ENCODE data around the gene OGFOD3. TPM values are rescaled to one million over a fixed set of nuclear protein-coding genes. Genes with fewer than 3 reads are reported as not detected.
"Not testable (repeated sequence)": the region's sequence is repeated elsewhere in the genome, so short reads cannot be mapped to it uniquely, and the experiment has no call there.

OGFOD3 gene
- total RNA-seq, 1 donor from 2014 or later, result 27.9 TPM

DNA sequence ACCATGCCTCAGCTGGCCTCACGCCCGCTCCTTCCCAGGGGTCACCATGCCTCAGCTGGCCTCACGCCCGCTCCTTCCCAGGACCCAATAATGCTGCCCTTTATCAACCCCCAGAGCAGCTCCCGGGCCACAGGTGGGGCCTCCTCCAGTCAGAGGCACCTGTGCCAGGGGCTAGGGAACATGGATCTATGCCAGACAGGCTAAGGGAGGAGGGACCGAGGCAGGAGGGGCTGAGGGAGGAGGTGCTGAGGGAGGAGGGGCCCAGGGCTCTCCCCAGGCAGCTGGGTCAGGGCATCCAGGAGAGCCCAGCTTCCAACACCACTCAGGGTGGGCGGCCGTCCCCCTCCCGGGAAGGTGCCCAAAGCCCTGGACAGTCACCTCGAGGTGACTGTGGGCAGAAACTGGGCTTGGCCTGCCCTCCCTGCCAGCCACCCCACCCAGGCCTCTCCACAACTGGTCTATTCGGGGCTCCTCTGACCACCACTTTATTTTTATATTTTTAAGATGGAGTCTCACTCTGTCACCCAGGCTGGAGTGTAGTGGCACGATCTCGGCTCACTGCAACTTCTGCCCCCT is 27.4 kb downstream of the OGFOD3 start:
- DNase-seq (ENCODE audit: extremely low read depth, low read depth, low spot score), result no peak

- DNase-seq (ENCODE audit: extremely low read depth, low read depth, low spot score), result no peak
Measured at GRCh38 chr17:82390015-82390859, 28.1 kb downstream of the OGFOD3 start.

- no peak for DNase-seq (ENCODE audit: extremely low read depth, low read depth, low spot score)
Measured at GRCh38 chr17:82389379-82389778, 29.0 kb downstream of the OGFOD3 start.

DNA sequence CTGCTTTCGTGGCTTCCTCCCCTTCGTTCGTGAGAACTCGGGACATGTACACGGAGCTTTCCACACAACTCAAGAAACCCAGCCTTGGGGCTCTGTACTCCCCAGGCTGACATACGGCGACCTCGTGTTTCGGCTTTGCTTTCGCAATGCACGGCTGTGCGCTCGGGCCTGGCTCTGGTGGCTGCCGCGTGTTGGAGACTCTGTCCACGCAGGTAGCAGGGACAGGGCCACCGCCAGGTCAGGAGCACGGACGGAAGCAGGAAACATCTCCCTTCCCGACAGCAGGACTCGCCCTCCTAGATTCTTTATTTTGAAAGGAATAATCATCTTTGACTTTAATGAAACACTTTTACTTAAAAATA is 29.5 kb downstream of the OGFOD3 start:
- DNase-seq (ENCODE audit: extremely low read depth, low read depth, low spot score), result no peak

DNA sequence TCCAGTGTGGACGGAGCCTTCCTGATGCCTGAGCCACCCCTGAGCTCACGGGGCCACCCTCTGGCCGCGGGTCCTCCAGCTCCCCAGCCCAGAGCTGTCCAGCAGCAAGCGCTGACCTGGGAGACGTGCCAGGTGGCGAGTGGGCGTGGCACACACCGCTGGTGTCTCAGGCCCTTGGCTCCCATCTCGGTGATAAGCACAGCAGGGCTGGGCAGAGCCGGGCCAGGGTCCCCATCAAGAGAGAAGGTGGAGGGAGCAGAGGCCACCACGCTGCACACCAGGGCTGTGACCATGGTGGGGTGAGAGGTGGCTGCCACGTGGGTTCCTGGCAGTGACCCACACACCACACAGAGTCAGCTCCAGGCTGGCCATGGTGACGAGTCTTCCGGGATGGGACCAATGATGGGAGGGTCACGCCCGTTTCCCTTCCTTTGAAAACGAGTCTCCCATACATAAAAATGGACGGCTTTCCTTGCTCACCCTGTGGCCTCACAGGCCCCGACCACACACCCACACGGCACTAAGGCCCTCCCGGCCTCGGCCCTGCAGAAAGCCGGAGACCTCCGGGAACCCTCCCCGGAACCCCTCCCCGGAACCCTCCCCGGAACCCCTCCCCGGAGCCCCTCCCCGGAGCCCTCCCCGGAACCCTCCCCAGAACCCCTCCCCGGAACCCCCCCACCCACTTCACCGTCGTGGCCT is 30.0 kb downstream of the OGFOD3 start:
- DNase-seq (ENCODE audit: extremely low read depth, low read depth, low spot score), result no peak

DNA sequence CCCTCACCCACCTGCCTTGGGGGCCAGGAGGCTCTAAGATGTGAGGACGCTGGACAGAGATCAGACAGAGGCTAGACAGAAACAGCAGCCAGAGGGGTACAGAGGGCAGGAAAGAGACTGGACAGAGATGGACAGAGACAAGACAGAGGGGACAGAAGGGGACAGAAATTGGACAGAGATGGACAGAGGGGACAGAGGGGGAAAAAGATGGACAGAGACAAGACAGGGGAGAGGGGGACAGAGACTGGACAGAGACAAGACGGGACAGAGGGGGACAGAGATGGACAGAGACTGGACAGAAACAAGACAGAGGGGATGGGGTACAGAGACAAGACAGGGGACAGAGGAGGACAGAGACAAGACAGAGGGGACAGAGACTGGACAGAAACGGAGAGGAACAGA is 30.7 kb downstream of the OGFOD3 start:
- DNase-seq (ENCODE audit: extremely low read depth, low read depth, low spot score), result no peak

GRCh38 chr17:82386881-82387704 is 31.3 kb downstream of the OGFOD3 start:
- DNase-seq (ENCODE audit: extremely low read depth, low read depth, low spot score), result no peak

DNA sequence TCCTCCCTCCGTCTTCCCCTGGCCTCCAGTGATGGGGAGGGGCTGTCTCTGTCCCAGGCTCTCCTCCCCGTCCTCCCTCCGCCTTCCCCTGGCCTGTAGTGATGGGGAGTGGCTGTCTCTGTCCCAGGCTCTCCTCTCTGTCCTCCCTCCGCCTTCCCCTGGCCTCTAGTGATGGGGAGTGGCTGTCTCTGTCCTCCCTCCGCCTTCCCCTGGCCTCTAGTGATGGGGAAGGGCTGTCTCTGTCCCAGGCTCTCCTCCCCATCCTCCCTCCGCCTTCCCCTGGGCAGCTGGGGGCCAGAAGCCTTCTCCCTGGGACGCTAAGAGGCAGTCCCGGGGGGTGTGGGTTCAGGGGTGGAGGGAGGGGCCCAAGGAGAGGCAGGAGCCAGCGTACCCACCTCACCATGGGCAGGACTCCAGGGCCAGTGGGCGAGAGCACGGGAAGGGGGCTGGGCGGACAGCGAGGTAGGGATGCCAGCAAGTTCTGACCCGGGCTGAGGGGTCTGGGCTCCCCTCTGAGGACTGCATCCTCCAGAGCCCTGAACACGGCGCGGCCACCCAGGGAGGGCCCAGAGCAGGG is 32.0 kb downstream of the OGFOD3 start:
- DNase-seq (ENCODE audit: extremely low read depth, low read depth, low spot score), result no peak

DNA sequence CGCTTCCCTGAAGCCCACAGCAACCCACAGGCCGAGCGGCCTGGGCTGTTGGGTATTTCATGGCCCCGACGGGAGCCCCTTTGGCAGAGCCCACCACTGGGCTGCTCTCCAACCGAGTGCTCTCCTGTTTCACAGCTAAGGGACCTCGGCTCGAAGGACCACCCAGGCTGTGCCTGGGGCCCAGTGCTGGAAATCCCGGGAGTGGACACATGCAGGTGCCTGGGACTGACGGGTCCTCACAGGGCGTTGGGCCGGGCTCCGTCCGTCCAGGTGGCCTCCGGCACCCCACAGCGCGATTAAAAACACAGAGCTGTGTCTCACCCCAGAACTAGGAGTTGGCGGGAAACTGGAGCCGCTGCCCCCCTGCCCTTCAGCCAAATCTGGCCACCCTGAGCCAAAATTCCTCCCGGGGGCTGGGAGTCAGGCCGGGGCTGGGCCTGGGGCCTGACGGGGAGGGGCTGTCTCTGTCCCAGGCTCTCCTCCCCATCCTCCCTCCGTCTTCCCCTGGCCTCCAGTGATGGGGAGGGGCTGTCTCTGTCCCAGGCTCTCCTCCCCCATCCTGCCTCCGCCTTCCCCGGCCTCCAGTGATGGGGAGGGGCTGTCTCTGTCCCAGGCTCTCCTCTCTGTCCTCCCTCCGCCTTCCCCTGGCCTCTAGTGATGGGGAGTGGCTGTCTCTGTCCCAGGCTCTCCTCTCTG is 32.7 kb downstream of the OGFOD3 start:
- DNase-seq (ENCODE audit: extremely low read depth, low read depth, low spot score), result no peak

DNA sequence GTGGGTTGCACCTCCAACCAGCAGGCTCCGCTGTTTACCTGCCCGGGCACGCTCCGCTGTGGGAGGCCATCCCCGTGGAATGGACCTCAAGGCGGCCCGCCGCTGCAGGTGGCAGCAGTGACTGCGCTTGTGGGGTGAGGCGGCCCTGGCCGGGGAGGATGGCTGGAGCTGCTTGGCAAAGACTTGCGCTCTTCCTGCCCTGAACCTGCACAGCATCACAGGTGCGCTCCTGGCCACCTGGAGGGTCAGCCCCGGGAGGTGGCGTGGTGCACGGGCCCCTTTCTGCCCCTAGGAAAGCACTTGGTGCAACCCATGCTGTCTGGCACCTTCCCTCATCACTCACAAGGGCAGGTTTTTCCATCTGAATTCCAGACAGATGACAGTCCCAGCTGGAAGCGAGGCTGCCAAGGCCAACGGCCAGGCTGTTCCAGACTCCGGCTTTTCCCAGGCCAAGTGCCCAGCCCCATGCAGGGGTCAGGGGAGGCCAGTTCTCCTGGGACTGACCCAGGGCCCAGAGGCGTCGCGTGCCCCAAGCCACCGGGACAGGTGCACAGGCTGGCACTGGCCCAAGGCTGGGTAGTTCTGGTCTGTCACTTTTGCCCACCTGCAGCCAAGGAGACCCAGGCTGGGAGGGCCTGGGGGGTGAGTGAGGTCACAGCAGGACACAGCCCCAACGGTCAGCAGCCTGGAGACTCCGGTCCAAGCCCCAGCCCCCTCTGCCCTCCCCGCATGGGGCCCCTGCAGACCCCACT is 33.5 kb downstream of the OGFOD3 start:
- DNase-seq (ENCODE audit: extremely low read depth, low read depth, low spot score), result no peak

GRCh38 chr17:82384051-82384729 is 34.2 kb downstream of the OGFOD3 start:
- DNase-seq (ENCODE audit: extremely low read depth, low read depth, low spot score), result no peak

DNA sequence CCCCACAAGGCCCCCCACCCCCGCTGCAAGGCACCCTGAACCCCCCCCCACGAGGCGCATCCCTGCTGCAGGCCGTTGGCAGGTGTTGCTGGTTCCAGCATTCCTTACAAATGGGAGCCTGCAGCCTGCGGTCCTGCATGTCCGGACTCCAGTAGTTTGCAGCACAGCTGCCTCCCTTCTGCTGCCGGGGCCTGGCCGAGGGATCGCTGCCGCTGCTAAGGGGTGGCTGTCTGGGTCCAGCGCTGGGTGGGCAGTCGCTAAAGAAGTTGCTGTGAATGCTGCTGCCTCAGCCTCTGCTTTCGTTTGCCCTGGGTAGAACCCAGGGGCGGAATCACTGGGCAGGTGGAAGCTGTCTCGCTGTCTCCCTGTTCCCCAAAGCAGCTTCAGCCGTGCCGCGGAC is 35.0 kb downstream of the OGFOD3 start:
- no peak for DNase-seq (ENCODE audit: extremely low read depth, low read depth, low spot score)

DNA sequence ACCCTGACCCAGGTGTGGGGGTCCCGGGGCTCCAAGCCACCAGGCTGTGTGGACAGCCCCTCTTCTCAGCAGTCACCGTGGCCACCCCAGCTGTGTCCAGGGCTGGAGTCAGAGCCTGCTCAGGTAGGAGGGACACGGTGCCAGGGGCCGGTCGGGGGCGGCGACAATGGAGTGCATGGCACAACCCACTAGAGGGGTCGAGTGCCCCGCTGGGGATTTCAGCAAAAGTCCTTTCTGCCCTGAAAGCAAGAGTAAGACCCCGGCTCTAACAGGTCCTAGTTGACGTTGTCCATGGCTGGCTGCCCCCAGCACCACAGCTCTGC is 35.5 kb downstream of the OGFOD3 start:
- DNase-seq (ENCODE audit: extremely low read depth, low read depth, low spot score), result no peak

- DNase-seq (ENCODE audit: extremely low read depth, low read depth, low spot score), result not testable (repeated sequence)
Measured at GRCh38 chr17:82382220-82382932, 36.0 kb downstream of the OGFOD3 start.

DNA sequence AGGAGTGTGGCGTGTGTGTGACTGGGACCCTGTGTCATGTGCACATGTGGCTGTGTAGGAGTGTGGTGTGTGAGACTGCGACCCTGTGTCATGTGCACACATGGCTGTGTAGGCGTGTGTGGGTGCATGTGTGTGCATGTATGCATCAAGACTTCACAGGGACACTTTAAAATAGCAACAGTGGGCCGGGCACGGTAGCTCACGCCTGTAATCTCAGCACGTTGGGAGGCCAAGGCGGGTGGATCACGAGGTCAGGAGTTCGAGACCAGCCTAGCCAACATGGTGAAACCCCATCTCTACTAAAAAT is 36.7 kb downstream of the OGFOD3 start:
- DNase-seq (ENCODE audit: extremely low read depth, low read depth, low spot score), result not testable (repeated sequence)

- no peak for DNase-seq (ENCODE audit: extremely low read depth, low read depth, low spot score)
Measured at GRCh38 chr17:82380860-82381702, 37.3 kb downstream of the OGFOD3 start.

DNA sequence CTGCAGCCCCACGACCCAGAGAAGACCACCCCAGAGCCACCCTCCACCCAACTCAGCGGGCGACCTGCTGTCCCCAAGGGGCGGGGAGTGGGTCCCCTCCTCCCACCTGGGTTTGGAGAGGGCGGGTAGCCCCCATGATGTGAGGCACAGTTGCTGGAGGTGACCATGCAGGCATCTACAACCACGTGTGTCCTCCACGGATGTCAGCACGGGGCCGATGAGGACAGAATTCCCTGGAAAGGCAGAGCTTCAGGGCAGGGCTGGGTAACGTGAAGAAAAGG is 39.7 kb downstream of the OGFOD3 start:
- DNase-seq (ENCODE audit: extremely low read depth, low read depth, low spot score), result no peak

Data from glomerular endothelial cell (primary cell).